Chondrocyte (in vitro differentiated cells): ENCODE data around the gene PBX1. TPM values are rescaled to one million over a fixed set of nuclear protein-coding genes. Genes with fewer than 3 reads are reported as not detected.

Experiments
- DNase-seq: peaks from one replicate; pipeline ENCODE4 v3.0.0; 2021; ENCODE audit warnings: mixed read lengths, low spot score
- H3K27ac Mint-ChIP-seq: one replicate; pipeline ENCODE4 v1.8.0; 2021; ENCODE audit warnings: mild to moderate bottlenecking, moderate library complexity, mixed read lengths; ENCODE audit not compliant: unreplicated experiment
- H3K27me3 Mint-ChIP-seq: 2 replicates; pipeline ENCODE4 v1.8.0; 2021; ENCODE audit warnings: low read depth, mixed read lengths
- H3K36me3 Mint-ChIP-seq: 2 replicates; pipeline ENCODE4 v1.8.0; 2021; ENCODE audit warnings: low read depth, mixed read lengths
- H3K4me1 Mint-ChIP-seq: 2 replicates; pipeline ENCODE4 v1.8.0; 2021; ENCODE audit warnings: low read depth, mild to moderate bottlenecking, mixed read lengths
- H3K4me3 Mint-ChIP-seq: one replicate; pipeline ENCODE4 v1.8.0; 2021; ENCODE audit warnings: mild to moderate bottlenecking, moderate library complexity, mixed read lengths; ENCODE audit not compliant: unreplicated experiment
- H3K9me3 Mint-ChIP-seq: 2 replicates; pipeline ENCODE4 v1.8.0; 2021; ENCODE audit warnings: low read depth, mixed read lengths
- total RNA-seq: library from RNA; stranded (reverse); gene quantifications from 3 replicates; pipeline ENCODE4 v1.2.1, GENCODE V29; 2021
- TF ChIP-seq, protein P1 (sequence below): fragments of 200-600 bp; sonication (generic); IDR thresholded peaks from 2 replicates; pipeline ENCODE4 v1.5.0; 2021; ENCODE audit warnings: antibody characterized with exemption, mild to moderate bottlenecking, moderate library complexity

Gene PBX1
- total RNA-seq, 1 donor from 2014 or later: 23.0 TPM

GRCh38 chr1:164726235-164726634, 167.3 kb downstream of the PBX1 start:
- Mint-ChIP-seq H3K4me1 (peaks cover 25% of the 10 kb centered on the region), H3K9me3 (no peaks in the 10 kb centered on the region), H3K36me3 (no peaks in the 10 kb centered on the region), H3K4me3 (no peak overlapping the region), H3K27ac (no peak overlapping the region), H3K27me3 (no peaks in the 10 kb centered on the region)
- no peak for DNase-seq
- TF ChIP-seq, protein P1, sequence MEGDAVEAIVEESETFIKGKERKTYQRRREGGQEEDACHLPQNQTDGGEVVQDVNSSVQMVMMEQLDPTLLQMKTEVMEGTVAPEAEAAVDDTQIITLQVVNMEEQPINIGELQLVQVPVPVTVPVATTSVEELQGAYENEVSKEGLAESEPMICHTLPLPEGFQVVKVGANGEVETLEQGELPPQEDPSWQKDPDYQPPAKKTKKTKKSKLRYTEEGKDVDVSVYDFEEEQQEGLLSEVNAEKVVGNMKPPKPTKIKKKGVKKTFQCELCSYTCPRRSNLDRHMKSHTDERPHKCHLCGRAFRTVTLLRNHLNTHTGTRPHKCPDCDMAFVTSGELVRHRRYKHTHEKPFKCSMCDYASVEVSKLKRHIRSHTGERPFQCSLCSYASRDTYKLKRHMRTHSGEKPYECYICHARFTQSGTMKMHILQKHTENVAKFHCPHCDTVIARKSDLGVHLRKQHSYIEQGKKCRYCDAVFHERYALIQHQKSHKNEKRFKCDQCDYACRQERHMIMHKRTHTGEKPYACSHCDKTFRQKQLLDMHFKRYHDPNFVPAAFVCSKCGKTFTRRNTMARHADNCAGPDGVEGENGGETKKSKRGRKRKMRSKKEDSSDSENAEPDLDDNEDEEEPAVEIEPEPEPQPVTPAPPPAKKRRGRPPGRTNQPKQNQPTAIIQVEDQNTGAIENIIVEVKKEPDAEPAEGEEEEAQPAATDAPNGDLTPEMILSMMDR: no peak

DNA sequence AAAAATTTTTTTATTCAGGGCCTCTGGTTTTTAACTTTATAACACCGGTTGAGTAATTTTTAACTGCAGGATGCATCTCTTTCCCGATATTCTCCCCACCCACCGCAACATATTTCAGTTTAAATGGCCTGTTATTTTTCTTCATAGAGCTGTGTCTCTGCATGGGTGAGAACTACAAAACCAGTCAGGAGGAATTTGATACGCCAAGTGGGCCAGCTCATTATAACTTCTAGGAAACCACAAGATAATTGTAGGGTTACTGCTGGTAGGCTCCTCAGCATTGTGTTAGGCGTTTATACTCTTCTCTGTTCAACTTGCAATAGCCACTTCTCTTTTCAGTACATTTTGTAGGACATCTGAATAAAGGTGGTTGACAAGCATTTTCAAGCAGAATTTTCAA, 169.7 kb downstream of the PBX1 start:
- Mint-ChIP-seq H3K9me3 (no peaks in the 10 kb centered on the region), H3K36me3 (peaks cover 1% of the 10 kb centered on the region), H3K4me3 (no peak overlapping the region), H3K4me1 (peaks cover 21% of the 10 kb centered on the region), H3K27ac (no peak overlapping the region), H3K27me3 (no peaks in the 10 kb centered on the region)
- DNase-seq: no peak
- TF ChIP-seq, protein P1: no peak

GRCh38 chr1:164731161-164731876, 172.3 kb downstream of the PBX1 start:
- H3K4me3 Mint-ChIP-seq: no peak overlapping the region
- no peaks in the 10 kb centered on the region for H3K9me3 Mint-ChIP-seq
- H3K36me3 Mint-ChIP-seq: peaks cover 1% of the 10 kb centered on the region
- TF ChIP-seq, protein P1: no peak
- peaks cover 10% of the 10 kb centered on the region for H3K4me1 Mint-ChIP-seq
- H3K27me3 Mint-ChIP-seq: no peaks in the 10 kb centered on the region
- DNase-seq: no peak
- H3K27ac Mint-ChIP-seq: no peak overlapping the region

- TF ChIP-seq, protein P1: no peak
- Mint-ChIP-seq H3K4me1 (peaks cover 6% of the 10 kb centered on the region), H3K4me3 (no peak overlapping the region), H3K27ac (no peak overlapping the region), H3K9me3 (no peaks in the 10 kb centered on the region), H3K27me3 (no peaks in the 10 kb centered on the region), H3K36me3 (peaks cover 1% of the 10 kb centered on the region)
- no peak for DNase-seq
These were observed 174.1 kb downstream of the PBX1 start for GRCh38 chr1:164733070-164733469.

GRCh38 chr1:164733734-164734133, 174.8 kb downstream of the PBX1 start:
- Mint-ChIP-seq H3K27me3 (no peaks in the 10 kb centered on the region), H3K4me3 (no peak overlapping the region), H3K27ac (no peak overlapping the region), H3K36me3 (peaks cover 1% of the 10 kb centered on the region), H3K9me3 (no peaks in the 10 kb centered on the region), H3K4me1 (peaks cover 3% of the 10 kb centered on the region)
- TF ChIP-seq, protein P1: no peak
- no peak for DNase-seq
